Measurements from ENCODE around the gene SDK1.

The SDK1 gene

GRCh38 chr7:3832199-3832598 lies 531.1 kb downstream of the SDK1 start:
- Histone ChIP-seq H3K79me2 (ENCODE audit: control insufficient read depth, low read length) (no peaks in the 10 kb centered on the region), H3F3A (ENCODE audit: control insufficient read depth, insufficient read depth) (no peaks in the 10 kb centered on the region), H3K27ac (ENCODE audit: low read depth, low read length) (no peak overlapping the region), H3K27me3 (ENCODE audit: control insufficient read depth, low read length) (no peaks in the 10 kb centered on the region), H3K9me2 (replicated peaks; ENCODE audit: control insufficient read depth, low read length) (no peaks in the 10 kb centered on the region), H4K20me1 (ENCODE audit: control insufficient read depth, insufficient read depth, low read depth, low read length) (no peaks in the 10 kb centered on the region), H3K4me3 (ENCODE audit: low read length) (no peak overlapping the region), H3K4me1 (ENCODE audit: control insufficient read depth, low read length) (no peaks in the 10 kb centered on the region), H3K9me3 (ENCODE audit: control insufficient read depth, insufficient read depth, low read length) (no peaks in the 10 kb centered on the region), H3K4me2 (ENCODE audit: low read length) (no peak overlapping the region), H3K36me3 (ENCODE audit: control insufficient read depth, low read length) (no peaks in the 10 kb centered on the region)
- TF ChIP-seq EZH2phosphoT487 (IDR thresholded peaks at IDR 0.05; ENCODE audit: borderline replicate concordance, low read length) (no peak), CTCF (IDR thresholded peaks at IDR 0.05; ENCODE audit: low read depth, low read length, poor library complexity, severe bottlenecking) (no peak)

- Histone ChIP-seq H3K4me1 (ENCODE audit: control insufficient read depth, low read length) (no peaks in the 10 kb centered on the region), H3K9me3 (ENCODE audit: control insufficient read depth, insufficient read depth, low read length) (no peaks in the 10 kb centered on the region), H3K79me2 (ENCODE audit: control insufficient read depth, low read length) (no peaks in the 10 kb centered on the region), H3F3A (ENCODE audit: control insufficient read depth, insufficient read depth) (no peaks in the 10 kb centered on the region), H3K36me3 (ENCODE audit: control insufficient read depth, low read length) (no peaks in the 10 kb centered on the region), H3K9me2 (replicated peaks; ENCODE audit: control insufficient read depth, low read length) (no peaks in the 10 kb centered on the region), H3K27ac (ENCODE audit: low read depth, low read length) (no peak overlapping the region), H3K4me2 (ENCODE audit: low read length) (no peak overlapping the region), H4K20me1 (ENCODE audit: control insufficient read depth, insufficient read depth, low read depth, low read length) (no peaks in the 10 kb centered on the region), H3K27me3 (ENCODE audit: control insufficient read depth, low read length) (no peaks in the 10 kb centered on the region), H3K4me3 (ENCODE audit: low read length) (no peak overlapping the region)
- TF ChIP-seq CTCF (IDR thresholded peaks at IDR 0.05; ENCODE audit: low read depth, low read length, poor library complexity, severe bottlenecking): no peak
- TF ChIP-seq EZH2phosphoT487 (IDR thresholded peaks at IDR 0.05; ENCODE audit: borderline replicate concordance, low read length): no peak
Measured at GRCh38 chr7:3835109-3835508, 534.1 kb downstream of the SDK1 start.

- Histone ChIP-seq H3K27me3 (ENCODE audit: control insufficient read depth, low read length) (no peaks in the 10 kb centered on the region), H3K27ac (ENCODE audit: low read depth, low read length) (no peak overlapping the region), H3K4me1 (ENCODE audit: control insufficient read depth, low read length) (no peaks in the 10 kb centered on the region), H3K36me3 (ENCODE audit: control insufficient read depth, low read length) (no peaks in the 10 kb centered on the region), H3K79me2 (ENCODE audit: control insufficient read depth, low read length) (no peaks in the 10 kb centered on the region), H3K9me3 (ENCODE audit: control insufficient read depth, insufficient read depth, low read length) (no peaks in the 10 kb centered on the region), H3K4me3 (ENCODE audit: low read length) (no peak overlapping the region), H4K20me1 (ENCODE audit: control insufficient read depth, insufficient read depth, low read depth, low read length) (no peaks in the 10 kb centered on the region), H3F3A (ENCODE audit: control insufficient read depth, insufficient read depth) (no peaks in the 10 kb centered on the region), H3K9me2 (replicated peaks; ENCODE audit: control insufficient read depth, low read length) (no peaks in the 10 kb centered on the region), H3K4me2 (ENCODE audit: low read length) (no peak overlapping the region)
- TF ChIP-seq CTCF (IDR thresholded peaks at IDR 0.05; ENCODE audit: low read depth, low read length, poor library complexity, severe bottlenecking) (no peak), EZH2phosphoT487 (IDR thresholded peaks at IDR 0.05; ENCODE audit: borderline replicate concordance, low read length) (no peak)
Measured at GRCh38 chr7:3836855-3837254, 535.8 kb downstream of the SDK1 start.

Measured in DOHH2 (cell line).